MCF 10A (cell line): ENCODE results near the gene SLC10A2. TPM values are rescaled to one million over a fixed set of nuclear protein-coding genes. Genes with fewer than 3 reads are reported as not detected.

ENCODE experiments used
- BruUV-seq: library from RNA; stranded (reverse); fragments of 400-500 nt; replicated peaks from 2 replicates; lab custom pipeline; 2021; lab: Mats Ljungman, UMichigan
- CTCF ChIA-PET: fragments of 300-600 bp; sonication (Branson Sonifier 250); formaldehyde crosslinking; extraction: SDS; loops from one replicate; lab custom pipeline; 2021; ENCODE audit warnings: antibody characterized with exemption, inconsistent platforms; lab: Yijun Ruan, JAX
- POLR2A ChIA-PET: fragments of 300-600, 350-650 bp; sonication (Branson Sonifier 250); formaldehyde crosslinking; extraction: SDS; loops from one replicate; lab custom pipeline; 2020; ENCODE audit warnings: antibody characterized with exemption, inconsistent platforms; lab: Yijun Ruan, JAX
- DNase-seq: peaks from one replicate; pipeline ENCODE4 v3.0.0-alpha.2; 2018; ENCODE audit not compliant: unreplicated experiment
- H3K27ac Mint-ChIP-seq: one replicate; pipeline ENCODE4 v1.8.0; 2022; ENCODE audit warnings: mild to moderate bottlenecking, low read depth, mixed read lengths; ENCODE audit not compliant: unreplicated experiment
- H3K27me3 Mint-ChIP-seq: one replicate; pipeline ENCODE4 v1.8.0; 2022; ENCODE audit warnings: mixed read lengths; ENCODE audit not compliant: insufficient read depth, unreplicated experiment
- H3K36me3 Mint-ChIP-seq: one replicate; pipeline ENCODE4 v1.8.0; 2022; ENCODE audit warnings: mild to moderate bottlenecking, moderate library complexity, mixed read lengths; ENCODE audit not compliant: insufficient read depth, unreplicated experiment
- H3K4me1 Mint-ChIP-seq: one replicate; pipeline ENCODE4 v1.8.0; 2022; ENCODE audit warnings: mixed read lengths; ENCODE audit not compliant: insufficient read depth, unreplicated experiment
- H3K4me3 Mint-ChIP-seq: one replicate; pipeline ENCODE4 v1.8.0; 2022; ENCODE audit warnings: mild to moderate bottlenecking, moderate library complexity, mixed read lengths; ENCODE audit not compliant: unreplicated experiment
- H3K9me3 Mint-ChIP-seq: one replicate; pipeline ENCODE4 v1.8.0; 2022; ENCODE audit warnings: mixed read lengths; ENCODE audit not compliant: unreplicated experiment
- intact Hi-C: fragments of 100-400 bp; cut with micrococcal nuclease; formaldehyde crosslinking; loops from 2 replicates; pipeline ENCODE4 v1.14.1; 2022
- total RNA-seq: library from RNA; stranded (reverse); gene quantifications from 2 replicates; pipeline ENCODE4 v1.2.3, GENCODE V29; 2022
- TF ChIP-seq, protein P1 (sequence below): fragments of 200-600 bp; IDR thresholded peaks from one replicate; pipeline ENCODE4 v1.8.0; 2022; ENCODE audit warnings: antibody characterized with exemption, mild to moderate bottlenecking; ENCODE audit not compliant: unreplicated experiment

The SLC10A2 gene
- total RNA-seq, 1 experiment from 2014 or later, result not detected

DNA sequence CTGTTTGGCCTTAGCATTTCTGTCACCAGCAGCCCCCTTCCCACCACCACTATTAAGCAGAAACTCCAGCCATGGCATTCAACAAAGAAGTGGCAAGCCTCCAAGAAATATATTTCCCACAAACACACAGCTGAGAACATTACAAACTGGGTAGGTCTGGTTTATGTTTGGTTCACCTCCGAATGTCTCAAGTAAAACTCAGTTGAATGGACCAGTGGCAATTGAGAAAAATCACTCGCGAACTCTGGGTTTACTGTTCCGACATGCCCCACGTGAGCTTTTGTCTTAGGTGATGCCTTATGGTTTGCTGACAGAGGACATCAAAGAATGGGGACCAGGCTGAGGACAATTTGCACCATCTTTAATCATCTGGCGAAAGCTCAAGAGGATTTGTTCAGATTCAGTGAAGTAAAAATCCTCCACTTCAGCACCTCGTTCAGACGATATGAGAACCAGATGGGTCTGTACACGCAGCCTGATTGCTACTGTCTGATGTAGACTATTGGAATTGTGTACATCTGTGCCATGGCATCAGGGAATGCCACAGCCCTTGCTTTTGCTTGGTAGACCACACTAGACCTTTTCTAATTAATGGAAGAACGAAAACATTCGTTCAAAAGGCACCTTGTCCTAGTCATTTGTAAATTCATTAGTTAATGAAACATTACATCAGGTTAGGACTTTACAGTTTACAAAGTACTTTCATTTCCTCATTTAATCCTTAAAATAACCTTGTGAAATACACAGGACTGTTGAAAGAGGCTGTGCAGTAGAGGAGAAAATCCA lies 59.4 kb downstream of the SLC10A2 start:
- Mint-ChIP-seq H3K27ac (no peak overlapping the region), H3K9me3 (no peaks in the 10 kb centered on the region), H3K36me3 (no peaks in the 10 kb centered on the region), H3K4me3 (no peak overlapping the region), H3K4me1 (no peaks in the 10 kb centered on the region), H3K27me3 (no peaks in the 10 kb centered on the region)
- DNase-seq, result no peak
- TF ChIP-seq, protein P1, sequence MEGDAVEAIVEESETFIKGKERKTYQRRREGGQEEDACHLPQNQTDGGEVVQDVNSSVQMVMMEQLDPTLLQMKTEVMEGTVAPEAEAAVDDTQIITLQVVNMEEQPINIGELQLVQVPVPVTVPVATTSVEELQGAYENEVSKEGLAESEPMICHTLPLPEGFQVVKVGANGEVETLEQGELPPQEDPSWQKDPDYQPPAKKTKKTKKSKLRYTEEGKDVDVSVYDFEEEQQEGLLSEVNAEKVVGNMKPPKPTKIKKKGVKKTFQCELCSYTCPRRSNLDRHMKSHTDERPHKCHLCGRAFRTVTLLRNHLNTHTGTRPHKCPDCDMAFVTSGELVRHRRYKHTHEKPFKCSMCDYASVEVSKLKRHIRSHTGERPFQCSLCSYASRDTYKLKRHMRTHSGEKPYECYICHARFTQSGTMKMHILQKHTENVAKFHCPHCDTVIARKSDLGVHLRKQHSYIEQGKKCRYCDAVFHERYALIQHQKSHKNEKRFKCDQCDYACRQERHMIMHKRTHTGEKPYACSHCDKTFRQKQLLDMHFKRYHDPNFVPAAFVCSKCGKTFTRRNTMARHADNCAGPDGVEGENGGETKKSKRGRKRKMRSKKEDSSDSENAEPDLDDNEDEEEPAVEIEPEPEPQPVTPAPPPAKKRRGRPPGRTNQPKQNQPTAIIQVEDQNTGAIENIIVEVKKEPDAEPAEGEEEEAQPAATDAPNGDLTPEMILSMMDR, result no peak
- intact Hi-C loops, result no loop called here
- POLR2A ChIA-PET, result interaction anchor here (0.6 kb wide), 1 partner anchor 54 kb away, joined by 3 read pairs; no protein-coding TSS in a partner anchor
- CTCF ChIA-PET, result interaction anchor here (0.7 kb wide), 1 partner anchor 89 kb away, joined by 3 read pairs; no protein-coding TSS in a partner anchor
- BruUV-seq, result no TSS peak

DNA sequence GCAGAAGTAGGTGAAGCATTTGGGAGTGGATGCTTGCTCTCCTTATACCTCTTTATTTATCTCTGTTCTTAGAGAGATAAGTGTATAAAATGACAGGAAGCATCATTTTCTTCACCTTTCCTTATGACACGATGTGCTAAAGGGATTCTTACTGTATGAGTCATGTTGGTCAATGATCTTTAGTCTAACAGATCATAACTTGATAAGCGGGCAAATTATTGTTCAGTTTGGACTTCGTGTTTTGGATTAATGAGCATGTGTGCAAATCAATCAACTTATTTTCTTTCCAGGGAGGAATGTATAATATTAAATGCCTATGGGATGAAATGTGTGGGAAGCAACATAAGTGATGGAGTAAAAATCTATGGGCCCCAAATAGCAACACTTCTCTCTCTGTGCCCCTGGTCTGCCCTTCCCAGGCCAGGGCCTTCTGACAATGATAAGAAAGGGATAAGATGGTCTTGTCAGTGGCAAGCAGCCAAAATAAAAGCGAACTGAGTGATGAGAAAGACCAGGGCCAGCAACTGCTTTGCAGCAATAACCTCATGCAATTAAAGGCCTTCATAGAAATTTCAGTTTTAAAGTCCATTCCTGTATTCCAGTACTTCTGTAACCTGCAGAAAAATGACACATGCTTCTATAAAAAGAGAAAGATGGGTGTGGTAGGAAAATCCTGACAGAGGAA lies 61.4 kb downstream of the SLC10A2 start:
- Mint-ChIP-seq H3K4me1 (no peaks in the 10 kb centered on the region), H3K36me3 (no peaks in the 10 kb centered on the region), H3K27me3 (no peaks in the 10 kb centered on the region), H3K4me3 (no peak overlapping the region), H3K9me3 (no peaks in the 10 kb centered on the region), H3K27ac (no peak overlapping the region)
- CTCF ChIA-PET, result no interaction called here
- no peak for DNase-seq
- intact Hi-C loops, result no loop called here
- POLR2A ChIA-PET, result no interaction called here
- no TSS peak for BruUV-seq
- TF ChIP-seq, protein P1, result no peak

DNA sequence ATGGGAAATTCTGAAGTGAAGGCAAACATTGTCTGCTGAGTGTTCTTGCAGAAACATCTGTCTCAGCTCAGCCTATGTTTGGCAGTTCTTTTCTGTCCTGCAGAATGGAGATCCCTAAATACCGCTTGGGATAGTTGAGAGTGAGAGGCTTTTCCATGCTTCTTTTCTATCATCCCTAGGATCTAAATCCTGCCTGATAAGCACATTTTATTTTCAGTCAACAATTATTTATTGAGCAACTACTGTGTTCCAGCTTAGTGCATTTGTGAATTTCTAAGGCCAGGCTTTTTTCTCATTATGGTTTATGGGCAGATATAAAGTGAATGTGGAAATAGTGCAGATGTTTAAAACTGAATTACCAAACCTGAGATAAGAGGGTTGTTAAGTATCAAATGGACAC lies 62.6 kb downstream of the SLC10A2 start:
- intact Hi-C loops, result no loop called here
- no peaks in the 10 kb centered on the region for H3K9me3 Mint-ChIP-seq

DNA sequence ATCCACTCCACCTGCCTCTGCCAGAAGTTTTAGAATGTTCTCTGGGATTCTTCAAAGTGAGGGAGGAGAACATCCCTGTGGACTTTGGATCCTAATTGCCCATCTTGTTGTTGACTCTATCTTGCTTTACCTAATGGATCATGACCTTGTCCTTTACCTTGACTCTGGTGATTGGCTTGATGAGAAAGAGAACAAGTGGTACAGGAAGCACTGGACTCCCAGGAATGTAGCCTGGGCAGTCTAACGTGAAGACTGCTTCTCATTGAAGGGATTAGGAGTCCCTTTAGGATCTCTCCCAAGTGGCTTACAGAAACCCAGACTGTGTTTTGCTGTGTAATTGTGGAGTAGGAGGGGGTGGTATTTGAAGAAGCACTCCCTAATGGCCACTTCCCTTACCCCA lies 63.9 kb downstream of the SLC10A2 start:
- TF ChIP-seq, protein P1, result no peak
- H3K27ac Mint-ChIP-seq, result no peak overlapping the region
- no peak for DNase-seq
- no peaks in the 10 kb centered on the region for H3K4me1 Mint-ChIP-seq
- no peaks in the 10 kb centered on the region for H3K9me3 Mint-ChIP-seq
- intact Hi-C loops, result no loop called here
- H3K4me3 Mint-ChIP-seq, result no peak overlapping the region
- no peaks in the 10 kb centered on the region for H3K36me3 Mint-ChIP-seq
- ChIA-PET POLR2A (no interaction called here), CTCF (no interaction called here)
- no peaks in the 10 kb centered on the region for H3K27me3 Mint-ChIP-seq
- no TSS peak for BruUV-seq

More for the DNA sequence above, 62.6 kb downstream of the SLC10A2 start:
- no peak overlapping the region for H3K27ac Mint-ChIP-seq
- BruUV-seq, result no TSS peak
- DNase-seq, result no peak
- H3K27me3 Mint-ChIP-seq, result no peaks in the 10 kb centered on the region
- H3K4me1 Mint-ChIP-seq, result no peaks in the 10 kb centered on the region
- no peak overlapping the region for H3K4me3 Mint-ChIP-seq
- H3K36me3 Mint-ChIP-seq, result no peaks in the 10 kb centered on the region
- TF ChIP-seq, protein P1, result no peak
- CTCF ChIA-PET, result interaction anchor here (0.6 kb wide), 2 partner anchors 650 to 1449 kb away, joined by 3 to 4 read pairs; no protein-coding TSS in a partner anchor
- POLR2A ChIA-PET, result no interaction called here
